ENCODE data around the gene C17orf113. TPM values are rescaled to one million over a fixed set of nuclear protein-coding genes. Genes with fewer than 3 reads are reported as not detected.

C17orf113 gene
- total and polyA plus RNA-seq, 8 donors, result 1.2 to 2.2 (median 1.8) TPM

- peak within 1 kb of the TSS; percentile 85 to 94 (median 90) for H3K4me3 ChIP-seq
- H3K9me3 ChIP-seq, result no peaks in the 10 kb centered on the region
- no peak for FAIRE-seq
- peaks cover 24 to 35% (median 24%) of the 10 kb centered on the region in 3 donors for H3K4me1 ChIP-seq
- peak within 1 kb of the TSS; percentile 44 to 73 (median 55) for H3K27ac ChIP-seq
- H3K27me3 ChIP-seq, result no peaks in the 10 kb centered on the region
- ATAC-seq, result peak; percentile 73 to 84 (median 82)
- peak; percentile 83 to 94 (median 92) for TF ChIP-seq CTCF (IDR thresholded peaks at IDR 0.05)
- peak; percentile 92 to 98 (median 94) for DNase-seq
- H3K36me3 ChIP-seq, result peaks cover 0 to 14% (median 10%) of the 10 kb centered on the region in 3 donors
- WGBS, 2 donors, result 6 to 9% methylated on average over 34 to 49 of the region's 49 CpGs
- intact Hi-C loops (cut with DNase I), result loop anchor here (5.0 to 10.0 kb wide), 3 partner anchors 85 to 98 kb away; partner anchors contain the start of gene DHX58 (in 1 of the 3)
Measured at GRCh38 chr17:42019509-42020404, 30.6 kb downstream of the C17orf113 start, which contains the start of gene NKIRAS2. Gene NKIRAS2, plus strand, starts transcription at chr17:42020090. Its CDS starts 1,488 bp downstream, at chr17:42021578.

GRCh38 chr17:42018988-42019387 is 31.4 kb downstream of the C17orf113 start:
- Histone ChIP-seq H3K4me3 (no peak overlapping the region), H3K9me3 (no peaks in the 10 kb centered on the region), H3K27me3 (no peaks in the 10 kb centered on the region), H3K27ac (no peak overlapping the region), H3K36me3 (peaks cover 0 to 14% (median 10%) of the 10 kb centered on the region in 3 donors), H3K4me1 (peaks cover 24 to 28% (median 24%) of the 10 kb centered on the region in 3 donors)
- DNase-seq, result no peak
- no peak for TF ChIP-seq CTCF (IDR thresholded peaks at IDR 0.05)
- FAIRE-seq, result no peak
- ATAC-seq, result no peak
- WGBS, 2 donors, result 83 to 89% methylated on average over 4 of the region's 4 CpGs
- intact Hi-C loops (cut with DNase I), result no loop called here

GRCh38 chr17:42018339-42018738 is 32.1 kb downstream of the C17orf113 start:
- FAIRE-seq, result no peak
- Histone ChIP-seq H3K36me3 (peaks cover 0 to 9% (median 9%) of the 10 kb centered on the region in 3 donors), H3K4me1 (peaks cover 24 to 28% (median 24%) of the 10 kb centered on the region in 3 donors)

GRCh38 chr17:42017866-42018200 is 32.6 kb downstream of the C17orf113 start:
- FAIRE-seq (no peak), DNase-seq (no peak), ATAC-seq (no peak)
- H3K4me1 ChIP-seq, result peaks cover 24 to 28% (median 24%) of the 10 kb centered on the region in 3 donors
- H3K4me3 ChIP-seq, result peak overlapping the region; percentile 68 to 94 (median 89)
- intact Hi-C loops (cut with DNase I), result no loop called here
- no peaks in the 10 kb centered on the region for H3K9me3 ChIP-seq
- no peaks in the 10 kb centered on the region for H3K27me3 ChIP-seq
- WGBS, 2 donors, result 4% methylated on average over 11 of the region's 11 CpGs
- peak overlapping the region; percentile 79 to 91 (median 83) for H3K27ac ChIP-seq
- TF ChIP-seq CTCF (IDR thresholded peaks at IDR 0.05), result no peak
- H3K36me3 ChIP-seq, result peaks cover 0 to 7% (median 4%) of the 10 kb centered on the region in 3 donors

More at GRCh38 chr17:42018339-42018738, 32.1 kb downstream of the C17orf113 start:
- ATAC-seq, result no peak
- no peak for DNase-seq
- Histone ChIP-seq H3K27me3 (no peaks in the 10 kb centered on the region), H3K4me3 (peak overlapping the region in 2 of 4 donors; percentile 68 to 94), H3K9me3 (no peaks in the 10 kb centered on the region), H3K27ac (peak overlapping the region in 2 of 4 donors; percentile 86 to 91)
- no peak for TF ChIP-seq CTCF (IDR thresholded peaks at IDR 0.05)
- WGBS, 2 donors, result 31 to 53% methylated on average over 3 of the region's 3 CpGs
- intact Hi-C loops (cut with DNase I), result no loop called here
